Measurements from ENCODE around the gene RNASEL.
A peak's percentile ranks its signal among the peaks of the same experiment; 100 is the strongest.

Gene RNASEL

DNA sequence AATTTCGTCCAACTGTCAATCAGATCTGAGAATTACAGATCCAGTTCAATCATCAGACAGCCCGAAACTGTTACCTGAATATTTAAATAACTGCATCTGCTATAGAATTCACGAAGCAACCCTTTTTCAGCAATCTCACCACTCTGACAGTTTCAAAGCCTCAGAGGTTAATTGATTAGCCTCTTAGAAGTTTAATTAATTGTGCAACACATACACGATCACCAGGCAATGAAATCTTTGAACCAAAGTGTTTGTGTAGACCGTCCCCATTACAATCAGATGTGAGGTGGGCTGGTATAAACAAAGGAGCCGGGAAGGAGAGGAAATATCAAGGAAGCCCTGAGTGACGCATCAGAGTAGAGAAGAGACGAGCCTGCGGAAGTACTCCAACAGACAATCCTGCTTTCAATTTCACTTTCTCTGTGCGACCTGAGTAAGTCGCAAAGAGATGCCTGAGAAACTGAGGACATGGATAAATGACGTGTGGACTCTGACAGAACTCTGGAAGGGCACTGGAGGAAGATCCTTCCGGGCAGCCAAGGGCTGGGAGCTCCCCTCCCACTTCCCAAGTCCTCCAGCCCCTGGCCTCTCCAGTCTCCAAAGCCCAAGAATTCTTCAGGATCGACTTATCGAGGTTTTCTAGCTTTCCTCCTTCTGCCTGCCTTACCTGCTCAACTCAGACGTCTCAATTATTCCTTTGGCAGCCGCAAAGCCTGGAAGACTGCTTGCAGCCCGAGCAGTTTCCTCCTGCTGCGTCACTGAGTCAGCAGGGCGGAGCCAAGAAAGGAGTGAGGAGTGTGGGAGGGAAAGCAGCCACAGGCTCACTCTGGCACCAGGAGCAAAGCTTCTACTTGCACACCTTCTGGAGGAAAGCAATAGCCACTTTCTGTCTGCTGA lies at the start of gene RNASEL:
TSS of gene RNASEL (minus strand) at position 757 of the 897 bp plus-strand sequence. CDS start 2,450 bp downstream, outside the sequence.
- no peaks in the 10 kb centered on the region for H3K36me3 ChIP-seq (ENCODE audit: insufficient read depth, low read length)
- H3K27ac ChIP-seq (ENCODE audit: low read depth, low read length, poor library complexity, severe bottlenecking) = peak within 1 kb of the TSS; percentile 54
- peak within 1 kb of the TSS; percentile 90 for H3K9ac ChIP-seq (ENCODE audit: low read length)
- TF ChIP-seq CTCF (IDR thresholded peaks at IDR 0.05; ENCODE audit: low read length) (no peak), EZH2 (IDR thresholded peaks at IDR 0.05; ENCODE audit: borderline replicate concordance, low read length) (no peak)
- no peaks in the 10 kb centered on the region for H3K27me3 ChIP-seq (ENCODE audit: insufficient read depth, low read length)
- H3K79me2 ChIP-seq (ENCODE audit: insufficient read depth, low read length) = no peaks in the 10 kb centered on the region
- peak within 1 kb of the TSS; percentile 89 for H3K4me3 ChIP-seq (ENCODE audit: low read depth, low read length, poor library complexity, severe bottlenecking)
- H3K9me2 ChIP-seq (ENCODE audit: low read depth, low read length) = no peaks in the 10 kb centered on the region
- H4K20me1 ChIP-seq (ENCODE audit: insufficient read depth, low read length) = no peaks in the 10 kb centered on the region
- peaks cover 22% of the 10 kb centered on the region for H3K4me1 ChIP-seq (ENCODE audit: insufficient read depth, low read length, severe bottlenecking)
- peak within 1 kb of the TSS; percentile 95 for H2AFZ ChIP-seq (ENCODE audit: low read length)
- peak within 1 kb of the TSS; percentile 96 for H3K4me2 ChIP-seq (ENCODE audit: low read length)
- no peaks in the 10 kb centered on the region for H3F3A ChIP-seq (ENCODE audit: insufficient read depth, low read length)
- H3K9me3 ChIP-seq (ENCODE audit: low read length) = no peaks in the 10 kb centered on the region

DNA sequence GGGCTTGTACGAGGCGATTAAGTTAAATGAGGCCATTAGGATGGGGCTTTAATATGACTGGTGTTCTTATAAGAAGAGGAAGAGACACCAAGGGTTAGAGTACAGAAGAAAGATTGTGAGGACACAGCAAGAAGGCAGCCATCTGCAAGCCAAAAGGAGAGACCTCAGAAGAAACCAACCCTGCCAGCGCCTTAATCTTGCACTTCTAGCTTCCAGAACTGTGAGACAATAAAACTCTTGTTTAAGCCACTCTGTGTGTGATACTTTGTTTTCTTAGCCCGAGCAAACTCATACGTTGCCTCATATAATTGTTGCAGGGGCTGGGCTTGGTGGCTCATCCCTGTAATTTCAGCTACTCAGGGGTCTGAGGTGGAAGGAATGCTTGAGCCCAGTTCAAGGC lies 48.7 kb upstream of the RNASEL start:
- H3K27ac ChIP-seq (ENCODE audit: low read depth, low read length, poor library complexity, severe bottlenecking) = no peak overlapping the region
- H3K4me1 ChIP-seq (ENCODE audit: insufficient read depth, low read length, severe bottlenecking) = peaks cover 32% of the 10 kb centered on the region
- H3K9ac ChIP-seq (ENCODE audit: low read length) = no peak overlapping the region
- H3K79me2 ChIP-seq (ENCODE audit: insufficient read depth, low read length) = no peaks in the 10 kb centered on the region
- H3K9me2 ChIP-seq (ENCODE audit: low read depth, low read length) = no peaks in the 10 kb centered on the region
- no peak overlapping the region for H3K4me2 ChIP-seq (ENCODE audit: low read length)
- H4K20me1 ChIP-seq (ENCODE audit: insufficient read depth, low read length) = no peaks in the 10 kb centered on the region
- H2AFZ ChIP-seq (ENCODE audit: low read length) = no peak overlapping the region
- no peaks in the 10 kb centered on the region for H3K9me3 ChIP-seq (ENCODE audit: low read length)
- no peaks in the 10 kb centered on the region for H3F3A ChIP-seq (ENCODE audit: insufficient read depth, low read length)
- H3K36me3 ChIP-seq (ENCODE audit: insufficient read depth, low read length) = no peaks in the 10 kb centered on the region
- H3K27me3 ChIP-seq (ENCODE audit: insufficient read depth, low read length) = no peaks in the 10 kb centered on the region
- no peak overlapping the region for H3K4me3 ChIP-seq (ENCODE audit: low read depth, low read length, poor library complexity, severe bottlenecking)
- TF ChIP-seq CTCF (IDR thresholded peaks at IDR 0.05; ENCODE audit: low read length) = no peak
- no peak for TF ChIP-seq EZH2 (IDR thresholded peaks at IDR 0.05; ENCODE audit: borderline replicate concordance, low read length)

- H3K4me1 ChIP-seq (ENCODE audit: insufficient read depth, low read length, severe bottlenecking) = peaks cover 44% of the 10 kb centered on the region
- H3K4me3 ChIP-seq (ENCODE audit: low read depth, low read length, poor library complexity, severe bottlenecking) = no peak overlapping the region
- H3K9ac ChIP-seq (ENCODE audit: low read length) = no peak overlapping the region
- no peaks in the 10 kb centered on the region for H4K20me1 ChIP-seq (ENCODE audit: insufficient read depth, low read length)
- no peaks in the 10 kb centered on the region for H3K9me3 ChIP-seq (ENCODE audit: low read length)
- H3F3A ChIP-seq (ENCODE audit: insufficient read depth, low read length) = no peaks in the 10 kb centered on the region
- H3K27me3 ChIP-seq (ENCODE audit: insufficient read depth, low read length) = no peaks in the 10 kb centered on the region
- no peaks in the 10 kb centered on the region for H3K79me2 ChIP-seq (ENCODE audit: insufficient read depth, low read length)
- TF ChIP-seq CTCF (IDR thresholded peaks at IDR 0.05; ENCODE audit: low read length) (no peak), EZH2 (IDR thresholded peaks at IDR 0.05; ENCODE audit: borderline replicate concordance, low read length) (no peak)
- H2AFZ ChIP-seq (ENCODE audit: low read length) = no peak overlapping the region
- peak overlapping the region; percentile 88 for H3K27ac ChIP-seq (ENCODE audit: low read depth, low read length, poor library complexity, severe bottlenecking)
- H3K9me2 ChIP-seq (ENCODE audit: low read depth, low read length) = no peaks in the 10 kb centered on the region
- no peak overlapping the region for H3K4me2 ChIP-seq (ENCODE audit: low read length)
- no peaks in the 10 kb centered on the region for H3K36me3 ChIP-seq (ENCODE audit: insufficient read depth, low read length)
Measured at GRCh38 chr1:182635871-182636270, 46.8 kb upstream of the RNASEL start.

Measured in OCI-LY1 (cell line).